ENCODE results near the gene KRTAP10-5. TPM values are rescaled to one million over a fixed set of nuclear protein-coding genes. Genes with fewer than 3 reads are reported as not detected.

The KRTAP10-5 gene
- total RNA-seq, 1 donor, result not detected

DNA sequence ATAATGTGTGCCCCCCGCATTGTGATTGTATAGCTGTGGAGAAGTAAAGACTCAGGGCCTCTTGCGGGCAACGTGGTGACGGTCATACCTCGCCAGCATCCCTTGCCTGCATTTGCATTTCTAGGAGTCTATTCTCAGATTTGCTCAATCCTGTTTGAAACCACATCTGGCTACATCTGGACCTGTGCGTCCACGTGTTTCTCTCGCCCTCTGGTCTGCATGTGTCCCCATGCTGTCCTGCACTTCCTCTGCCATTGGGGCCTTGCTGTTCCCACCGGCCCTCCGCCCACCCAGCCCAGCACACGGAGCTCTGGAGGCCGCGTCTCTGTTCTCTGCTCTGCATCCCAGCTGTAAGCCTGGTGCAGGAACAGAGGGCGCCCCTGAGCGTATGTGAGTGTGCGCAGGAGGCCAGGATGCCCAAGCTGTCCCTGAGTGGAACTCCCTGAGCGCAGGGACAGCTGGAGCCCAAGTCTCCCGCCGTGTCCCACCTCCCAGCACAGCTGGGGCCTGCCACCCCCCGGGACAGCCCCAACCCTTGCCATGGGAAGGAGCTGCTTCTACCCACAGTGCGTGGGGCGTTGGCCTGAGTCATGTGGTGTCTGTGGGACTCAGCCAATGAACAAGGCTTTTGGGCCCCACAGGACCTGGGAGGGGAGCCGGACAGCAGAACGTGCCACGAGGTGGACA, 30.7 kb downstream of the KRTAP10-5 start:
- H3K4me3 ChIP-seq (ENCODE audit: insufficient read depth, low read length), result no peak overlapping the region
- no peaks in the 10 kb centered on the region for H3K4me1 ChIP-seq (ENCODE audit: insufficient read depth, low read length)
- H4K20me1 ChIP-seq (ENCODE audit: insufficient read depth, low read length), result no peaks in the 10 kb centered on the region
- no peak overlapping the region for H3K4me2 ChIP-seq (ENCODE audit: insufficient read depth, low read length)
- H3K27me3 ChIP-seq (ENCODE audit: insufficient read depth, low read length), result peaks cover 2% of the 10 kb centered on the region
- TF ChIP-seq, protein P1, sequence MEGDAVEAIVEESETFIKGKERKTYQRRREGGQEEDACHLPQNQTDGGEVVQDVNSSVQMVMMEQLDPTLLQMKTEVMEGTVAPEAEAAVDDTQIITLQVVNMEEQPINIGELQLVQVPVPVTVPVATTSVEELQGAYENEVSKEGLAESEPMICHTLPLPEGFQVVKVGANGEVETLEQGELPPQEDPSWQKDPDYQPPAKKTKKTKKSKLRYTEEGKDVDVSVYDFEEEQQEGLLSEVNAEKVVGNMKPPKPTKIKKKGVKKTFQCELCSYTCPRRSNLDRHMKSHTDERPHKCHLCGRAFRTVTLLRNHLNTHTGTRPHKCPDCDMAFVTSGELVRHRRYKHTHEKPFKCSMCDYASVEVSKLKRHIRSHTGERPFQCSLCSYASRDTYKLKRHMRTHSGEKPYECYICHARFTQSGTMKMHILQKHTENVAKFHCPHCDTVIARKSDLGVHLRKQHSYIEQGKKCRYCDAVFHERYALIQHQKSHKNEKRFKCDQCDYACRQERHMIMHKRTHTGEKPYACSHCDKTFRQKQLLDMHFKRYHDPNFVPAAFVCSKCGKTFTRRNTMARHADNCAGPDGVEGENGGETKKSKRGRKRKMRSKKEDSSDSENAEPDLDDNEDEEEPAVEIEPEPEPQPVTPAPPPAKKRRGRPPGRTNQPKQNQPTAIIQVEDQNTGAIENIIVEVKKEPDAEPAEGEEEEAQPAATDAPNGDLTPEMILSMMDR (IDR thresholded peaks at IDR 0.05; ENCODE audit: extremely low read depth, low read depth, low read length), result no peak
- no peaks in the 10 kb centered on the region for H3K36me3 ChIP-seq (ENCODE audit: insufficient read depth, low read length)
- H3K79me2 ChIP-seq (ENCODE audit: insufficient read depth, low read length), result no peaks in the 10 kb centered on the region
- H3K27ac ChIP-seq (ENCODE audit: low read depth, low read length), result no peak overlapping the region
- H3K9me3 ChIP-seq (ENCODE audit: low read depth, low read length), result no peaks in the 10 kb centered on the region
- DNase-seq (ENCODE audit: insufficient read length, low spot score, missing footprints), result peak; percentile 63
- no peak overlapping the region for H2AFZ ChIP-seq (ENCODE audit: low read length)

GRCh38 chr21:44548922-44549321, 31.5 kb downstream of the KRTAP10-5 start:
- H3K27ac ChIP-seq (ENCODE audit: low read depth, low read length), result no peak overlapping the region
- no peaks in the 10 kb centered on the region for H4K20me1 ChIP-seq (ENCODE audit: insufficient read depth, low read length)
- peak; percentile 11 for DNase-seq (ENCODE audit: insufficient read length, low spot score, missing footprints)
- H3K9me3 ChIP-seq (ENCODE audit: low read depth, low read length), result no peaks in the 10 kb centered on the region
- peaks cover 2% of the 10 kb centered on the region for H3K27me3 ChIP-seq (ENCODE audit: insufficient read depth, low read length)
- no peak overlapping the region for H2AFZ ChIP-seq (ENCODE audit: low read length)
- H3K36me3 ChIP-seq (ENCODE audit: insufficient read depth, low read length), result no peaks in the 10 kb centered on the region
- no peaks in the 10 kb centered on the region for H3K79me2 ChIP-seq (ENCODE audit: insufficient read depth, low read length)
- no peaks in the 10 kb centered on the region for H3K4me1 ChIP-seq (ENCODE audit: insufficient read depth, low read length)
- H3K4me3 ChIP-seq (ENCODE audit: insufficient read depth, low read length), result no peak overlapping the region
- TF ChIP-seq, protein P1 (IDR thresholded peaks at IDR 0.05; ENCODE audit: extremely low read depth, low read depth, low read length), result no peak
- no peak overlapping the region for H3K4me2 ChIP-seq (ENCODE audit: insufficient read depth, low read length)

GRCh38 chr21:44548381-44548780, 32.0 kb downstream of the KRTAP10-5 start:
- Histone ChIP-seq H3K4me2 (ENCODE audit: insufficient read depth, low read length) (no peak overlapping the region), H3K4me1 (ENCODE audit: insufficient read depth, low read length) (no peaks in the 10 kb centered on the region), H4K20me1 (ENCODE audit: insufficient read depth, low read length) (no peaks in the 10 kb centered on the region), H3K9me3 (ENCODE audit: low read depth, low read length) (no peaks in the 10 kb centered on the region), H3K27ac (ENCODE audit: low read depth, low read length) (no peak overlapping the region), H3K4me3 (ENCODE audit: insufficient read depth, low read length) (no peak overlapping the region), H3K27me3 (ENCODE audit: insufficient read depth, low read length) (peaks cover 2% of the 10 kb centered on the region), H3K79me2 (ENCODE audit: insufficient read depth, low read length) (no peaks in the 10 kb centered on the region), H3K36me3 (ENCODE audit: insufficient read depth, low read length) (no peaks in the 10 kb centered on the region), H2AFZ (ENCODE audit: low read length) (no peak overlapping the region)
- TF ChIP-seq, protein P1 (IDR thresholded peaks at IDR 0.05; ENCODE audit: extremely low read depth, low read depth, low read length), result no peak
- DNase-seq (ENCODE audit: insufficient read length, low spot score, missing footprints), result no peak

DNA sequence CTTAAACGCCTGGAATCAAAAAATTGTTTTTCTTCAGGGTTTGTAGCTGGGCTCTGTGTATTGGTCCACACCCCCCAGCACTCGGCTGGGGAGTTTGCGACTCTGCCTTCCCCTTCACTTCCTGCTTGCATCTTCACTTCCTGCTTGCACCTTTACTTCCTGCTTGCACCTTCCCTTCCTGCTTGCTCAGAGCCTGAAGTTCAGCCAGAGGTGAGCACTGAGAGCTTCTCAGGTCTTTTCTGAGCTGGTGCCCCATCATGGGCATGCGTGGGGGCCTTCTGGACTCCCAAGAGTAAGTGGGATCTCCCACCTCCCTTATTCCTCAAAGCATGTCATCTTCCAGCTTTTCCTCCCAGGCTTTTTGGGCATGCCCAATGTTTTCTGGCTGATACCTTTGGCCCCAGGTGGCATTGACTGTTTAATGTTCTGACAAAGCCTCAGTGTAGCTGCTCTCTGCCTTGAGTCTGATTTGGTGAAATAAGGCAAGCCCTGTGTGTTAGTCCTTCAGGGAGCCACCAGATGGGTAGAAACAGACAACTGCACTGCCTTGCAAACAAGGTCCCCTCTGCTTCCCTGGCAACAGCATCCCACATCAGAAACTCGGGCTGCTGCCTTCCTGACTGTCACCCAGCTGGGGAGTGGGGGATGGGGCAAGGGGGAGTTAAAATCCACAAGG, 32.6 kb downstream of the KRTAP10-5 start:
- peak; percentile 55 for DNase-seq (ENCODE audit: insufficient read length, low spot score, missing footprints)
- H3K36me3 ChIP-seq (ENCODE audit: insufficient read depth, low read length), result no peaks in the 10 kb centered on the region
- no peak overlapping the region for H3K27ac ChIP-seq (ENCODE audit: low read depth, low read length)
- H3K4me1 ChIP-seq (ENCODE audit: insufficient read depth, low read length), result no peaks in the 10 kb centered on the region
- H3K79me2 ChIP-seq (ENCODE audit: insufficient read depth, low read length), result no peaks in the 10 kb centered on the region
- H3K4me2 ChIP-seq (ENCODE audit: insufficient read depth, low read length), result no peak overlapping the region
- no peak overlapping the region for H3K4me3 ChIP-seq (ENCODE audit: insufficient read depth, low read length)
- H4K20me1 ChIP-seq (ENCODE audit: insufficient read depth, low read length), result no peaks in the 10 kb centered on the region
- H3K27me3 ChIP-seq (ENCODE audit: insufficient read depth, low read length), result peaks cover 2% of the 10 kb centered on the region
- TF ChIP-seq, protein P1 (IDR thresholded peaks at IDR 0.05; ENCODE audit: extremely low read depth, low read depth, low read length), result no peak
- H2AFZ ChIP-seq (ENCODE audit: low read length), result no peak overlapping the region
- H3K9me3 ChIP-seq (ENCODE audit: low read depth, low read length), result no peaks in the 10 kb centered on the region
